Subcutaneous adipose tissue (tissue), 4 donors: ENCODE data around the gene GLB1L. TPM values are rescaled to one million over a fixed set of nuclear protein-coding genes. Genes with fewer than 3 reads are reported as not detected.

ENCODE experiments used
- total RNA-seq, 4 donors: library from RNA; depleted of rRNA; stranded (reverse); fragments of >200 nt; gene quantifications; one replicate each; pipeline ENCODE4 v1.1.0, GENCODE V29; 2016
- TF ChIP-seq, protein P1 (sequence below): fragments of 450-650 bp; IDR thresholded peaks from one replicate; pipeline ENCODE4 v1.5.1; 2016; ENCODE audit warnings: low read depth, mild to moderate bottlenecking, control low read depth, antibody characterized with exemption, moderate library complexity

GLB1L gene
- 10 to 100 TPM in 3 of 4 donors, 1 to 10 TPM in 1; 2.9 to 12.2 (median 11.0) TPM for total RNA-seq

DNA sequence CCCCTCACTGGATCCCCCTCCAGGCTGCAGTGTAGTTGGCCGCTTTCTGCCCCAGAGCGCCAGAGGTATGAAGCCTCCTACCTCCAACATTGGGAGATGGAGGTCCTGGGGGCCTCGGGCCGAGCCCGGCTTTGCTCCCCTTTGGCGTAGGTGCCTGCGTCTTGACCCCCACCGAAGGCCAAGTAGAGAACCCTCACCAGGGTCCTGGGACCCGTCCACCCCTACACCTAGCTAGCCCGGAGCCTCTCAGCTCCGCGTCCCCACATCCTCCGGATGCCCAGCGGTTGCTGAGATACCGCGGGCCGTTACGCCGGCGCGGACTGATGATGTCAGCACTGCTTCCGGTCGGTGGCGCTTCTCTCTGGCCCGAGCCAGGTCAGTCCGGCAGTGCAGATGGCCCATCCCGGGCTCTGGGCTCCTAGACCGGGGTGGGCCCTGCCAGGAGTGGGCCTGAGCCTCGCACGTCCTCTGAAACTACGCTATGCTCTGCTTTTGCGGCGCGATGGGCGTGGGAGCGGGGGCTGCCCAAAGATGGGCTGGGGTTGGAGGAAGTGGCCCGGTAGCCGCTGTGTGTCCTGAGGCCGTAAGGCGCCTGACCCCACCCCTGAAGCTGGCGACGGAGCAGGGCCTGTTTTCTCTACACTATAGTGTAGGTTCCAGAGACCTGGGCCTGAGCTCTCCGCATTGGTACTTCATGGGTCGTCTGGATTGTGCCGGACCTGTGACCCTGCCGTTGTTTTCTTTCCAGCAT lies at the start of gene GLB1L, which contains the start of gene STK16:
Gene GLB1L (minus strand): TSS at position 297 of the 751 bp plus-strand sequence. CDS start 1,871 bp downstream, outside the sequence.
Gene STK16 (plus strand): TSS at position 332 of the 751 bp plus-strand sequence. CDS start 521 bp downstream, outside the sequence.
- TF ChIP-seq, protein P1, sequence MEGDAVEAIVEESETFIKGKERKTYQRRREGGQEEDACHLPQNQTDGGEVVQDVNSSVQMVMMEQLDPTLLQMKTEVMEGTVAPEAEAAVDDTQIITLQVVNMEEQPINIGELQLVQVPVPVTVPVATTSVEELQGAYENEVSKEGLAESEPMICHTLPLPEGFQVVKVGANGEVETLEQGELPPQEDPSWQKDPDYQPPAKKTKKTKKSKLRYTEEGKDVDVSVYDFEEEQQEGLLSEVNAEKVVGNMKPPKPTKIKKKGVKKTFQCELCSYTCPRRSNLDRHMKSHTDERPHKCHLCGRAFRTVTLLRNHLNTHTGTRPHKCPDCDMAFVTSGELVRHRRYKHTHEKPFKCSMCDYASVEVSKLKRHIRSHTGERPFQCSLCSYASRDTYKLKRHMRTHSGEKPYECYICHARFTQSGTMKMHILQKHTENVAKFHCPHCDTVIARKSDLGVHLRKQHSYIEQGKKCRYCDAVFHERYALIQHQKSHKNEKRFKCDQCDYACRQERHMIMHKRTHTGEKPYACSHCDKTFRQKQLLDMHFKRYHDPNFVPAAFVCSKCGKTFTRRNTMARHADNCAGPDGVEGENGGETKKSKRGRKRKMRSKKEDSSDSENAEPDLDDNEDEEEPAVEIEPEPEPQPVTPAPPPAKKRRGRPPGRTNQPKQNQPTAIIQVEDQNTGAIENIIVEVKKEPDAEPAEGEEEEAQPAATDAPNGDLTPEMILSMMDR = no peak

DNA sequence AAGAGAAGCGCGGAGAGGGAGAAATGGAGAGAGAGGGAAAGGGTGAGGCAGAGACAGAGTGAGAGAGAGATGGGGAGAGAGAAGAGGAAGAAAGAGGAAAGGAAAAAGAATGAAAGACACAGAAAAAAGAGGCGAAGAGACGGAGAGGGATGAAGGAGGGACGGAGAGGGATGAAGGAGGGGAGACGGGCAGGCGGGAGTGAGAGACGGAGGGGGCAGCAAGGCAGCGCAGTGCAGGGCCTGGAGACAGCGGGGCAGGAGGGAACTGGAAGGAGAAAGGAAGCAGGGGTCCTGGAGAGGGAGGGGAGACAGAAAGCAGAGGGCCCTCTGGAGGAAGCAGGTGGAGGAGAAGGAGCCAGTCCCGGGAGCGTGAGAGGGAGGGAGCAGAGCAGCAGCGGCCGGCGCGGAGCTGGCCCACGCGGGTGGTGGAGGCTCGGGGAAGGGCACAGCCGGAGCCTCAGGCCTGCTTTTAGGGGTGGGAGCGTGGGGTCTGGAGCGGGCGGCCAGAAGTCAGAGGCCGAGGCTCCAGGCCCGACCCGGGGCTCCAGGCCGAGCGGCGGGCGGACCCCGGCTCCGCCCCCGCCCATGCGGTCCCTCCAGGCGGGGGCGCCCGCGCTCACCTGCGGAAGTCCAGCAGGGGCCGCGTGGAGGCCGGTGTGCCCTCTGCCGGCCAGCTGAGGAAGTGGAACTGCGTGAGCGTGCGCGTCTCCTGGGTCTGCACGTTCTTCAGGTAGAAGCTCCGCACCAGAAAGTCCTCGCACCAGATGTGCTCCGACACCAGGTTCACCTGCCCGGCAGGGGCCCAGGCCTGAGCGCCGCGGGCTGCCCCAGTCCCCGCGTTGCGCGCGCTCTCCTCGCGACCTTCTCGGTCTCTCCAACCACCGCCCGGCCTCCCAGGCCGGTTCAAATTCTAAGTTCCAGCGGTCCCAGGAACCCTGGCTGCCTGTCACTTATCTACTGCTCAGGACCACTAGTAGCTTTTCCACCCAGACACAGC lies 49.4 kb upstream of the GLB1L start:
- TF ChIP-seq, protein P1 = no peak

DNA sequence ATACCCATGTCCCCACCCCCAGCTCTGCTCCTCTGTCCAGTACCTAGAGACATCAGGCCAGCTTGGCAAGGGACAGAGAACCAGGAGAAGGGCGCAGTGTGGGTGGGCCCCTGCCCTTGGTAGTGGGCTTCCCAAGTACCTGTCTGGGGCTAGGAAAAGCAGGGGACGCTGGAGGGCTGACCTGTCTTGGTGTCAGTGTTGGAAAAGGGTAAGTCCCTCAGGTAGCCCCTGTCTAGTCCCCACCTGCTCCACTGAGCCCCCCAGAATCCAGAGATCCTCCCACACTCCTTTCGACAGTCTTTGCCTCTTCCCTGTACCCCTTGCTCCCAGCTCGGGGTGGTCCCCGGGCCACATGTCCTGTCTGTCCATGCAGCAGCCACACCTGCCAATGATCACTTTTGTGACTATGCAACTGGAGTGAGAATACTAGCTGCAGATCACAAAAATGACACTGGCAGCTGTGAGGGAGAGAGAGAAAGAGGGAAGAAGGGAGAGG lies 48.5 kb upstream of the GLB1L start:
- TF ChIP-seq, protein P1 = no peak

DNA sequence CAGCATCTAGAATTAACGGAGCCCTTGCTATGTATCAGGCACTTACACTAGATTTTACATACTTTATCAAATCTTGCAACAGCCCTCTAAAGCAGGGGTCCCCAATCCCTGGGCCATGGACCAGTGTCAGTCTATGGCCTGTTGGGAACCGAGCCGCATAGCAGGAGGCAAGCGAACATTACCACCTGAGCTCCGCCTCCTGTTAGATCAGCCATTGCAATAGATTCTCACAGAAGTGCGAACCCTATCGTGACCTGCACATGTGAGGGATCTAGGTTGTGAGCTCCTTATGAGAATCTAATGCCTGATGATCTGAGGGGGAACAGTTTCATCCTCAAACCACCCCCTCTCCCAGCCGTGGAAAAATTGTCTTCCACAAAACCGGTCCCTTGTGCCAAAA lies 47.4 kb upstream of the GLB1L start:
- TF ChIP-seq, protein P1 = no peak

DNA sequence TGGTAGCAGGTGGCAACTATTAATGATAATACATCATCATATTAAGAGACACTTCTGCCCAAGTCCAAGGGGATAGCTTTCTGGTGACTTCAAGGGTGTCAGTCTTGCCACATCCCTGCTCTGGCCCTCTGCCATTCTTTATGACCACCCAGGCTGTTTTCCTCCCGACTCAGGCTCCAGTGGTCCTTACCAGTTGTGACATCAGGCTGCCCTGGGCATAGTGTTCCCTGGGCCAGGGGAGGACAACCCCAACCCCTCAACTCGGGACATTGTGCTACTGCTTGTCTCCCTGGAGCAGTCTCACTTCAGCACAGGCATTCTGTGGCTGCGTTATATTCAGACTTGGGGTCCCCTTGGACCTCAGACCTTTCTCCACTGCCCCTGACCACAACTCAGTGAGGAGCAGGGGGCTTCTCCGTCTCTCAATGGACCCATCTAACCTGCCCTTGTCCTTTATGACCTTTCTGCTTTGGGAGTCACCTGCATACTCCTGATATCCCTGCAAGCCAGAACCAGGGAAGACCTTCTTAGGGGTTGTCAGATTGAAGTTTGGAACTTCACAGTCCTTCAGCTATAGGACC lies 46.8 kb upstream of the GLB1L start:
- TF ChIP-seq, protein P1 = no peak

DNA sequence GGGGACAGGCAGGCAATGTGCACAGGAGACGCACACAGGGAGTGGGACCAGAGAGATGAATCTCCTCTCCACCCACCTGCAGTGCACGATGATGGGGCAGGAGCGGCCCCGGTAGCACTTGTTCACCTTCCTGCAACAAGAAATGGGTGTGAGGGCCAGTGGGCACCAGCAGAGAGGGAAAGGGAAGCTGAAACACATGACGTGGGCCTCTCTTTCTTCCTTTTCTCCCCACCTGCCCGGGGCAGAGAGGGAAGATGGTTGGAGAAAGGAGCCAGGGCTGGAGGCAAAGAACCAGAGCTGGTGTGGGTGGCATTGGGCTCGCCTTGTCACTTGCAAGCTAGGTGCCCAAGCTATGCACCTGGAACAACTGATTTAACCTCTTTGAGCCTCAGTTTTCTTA lies 46.1 kb upstream of the GLB1L start:
- TF ChIP-seq, protein P1 = no peak
